SKM-1 (cell line): ENCODE results near the gene DUSP14.

Source experiments
- DNase-seq: peaks from one replicate; lab custom pipeline; 2025; ENCODE audit not compliant: unreplicated experiment; lab: John Stamatoyannopoulos, UW

Gene DUSP14

GRCh38 chr17:37512442-37513068, 22.9 kb downstream of the DUSP14 start:
- DNase-seq = no peak

DNA sequence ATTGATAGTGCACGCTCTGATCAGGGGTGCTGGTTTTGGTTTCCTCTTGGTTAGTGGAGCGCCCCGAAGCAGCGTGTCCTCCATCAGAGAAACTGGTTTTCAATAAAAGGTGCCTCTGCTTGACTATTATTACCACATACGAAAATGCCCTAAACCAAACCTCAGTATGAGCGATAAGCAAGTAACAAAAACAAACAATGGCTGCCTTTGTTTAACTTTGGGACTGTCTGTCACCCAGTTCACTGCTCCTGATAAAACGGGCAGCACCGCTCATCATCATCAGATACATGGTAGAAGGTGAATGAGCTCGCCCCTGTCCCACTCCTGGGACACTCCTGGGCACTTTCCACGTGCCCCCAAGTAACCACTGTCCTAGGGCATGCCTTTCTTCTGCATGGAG, 24.0 kb downstream of the DUSP14 start:
- no peak for DNase-seq

GRCh38 chr17:37516127-37516571, 26.5 kb downstream of the DUSP14 start:
- DNase-seq = no peak

GRCh38 chr17:37517881-37518280, 28.2 kb downstream of the DUSP14 start:
- no peak for DNase-seq

- no peak for DNase-seq
These were observed 29.1 kb downstream of the DUSP14 start for GRCh38 chr17:37518826-37519225.

GRCh38 chr17:37519251-37519985, 29.7 kb downstream of the DUSP14 start:
- DNase-seq = no peak

DNA sequence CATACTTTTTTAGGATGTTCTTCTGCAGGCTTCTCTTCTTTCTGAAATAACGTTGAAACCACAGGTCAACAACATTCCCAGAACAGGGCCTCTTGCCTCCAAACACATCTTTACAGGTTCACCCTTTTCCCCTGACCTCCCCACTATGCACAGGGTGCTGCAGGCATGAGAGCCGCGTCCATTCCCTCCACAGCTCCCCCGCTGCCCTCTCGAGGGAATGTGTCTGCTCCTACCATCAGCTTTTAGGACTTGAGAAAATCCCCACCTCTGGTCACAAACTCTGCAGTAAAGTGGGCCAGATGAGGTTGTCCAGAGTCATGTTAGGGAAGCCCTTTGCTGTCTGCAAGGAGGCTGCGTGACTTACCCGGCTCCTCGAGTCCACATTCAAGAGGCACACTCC, 30.5 kb downstream of the DUSP14 start:
- no peak for DNase-seq

- no peak for DNase-seq
These were observed 32.1 kb downstream of the DUSP14 start for GRCh38 chr17:37521821-37522220.

DNA sequence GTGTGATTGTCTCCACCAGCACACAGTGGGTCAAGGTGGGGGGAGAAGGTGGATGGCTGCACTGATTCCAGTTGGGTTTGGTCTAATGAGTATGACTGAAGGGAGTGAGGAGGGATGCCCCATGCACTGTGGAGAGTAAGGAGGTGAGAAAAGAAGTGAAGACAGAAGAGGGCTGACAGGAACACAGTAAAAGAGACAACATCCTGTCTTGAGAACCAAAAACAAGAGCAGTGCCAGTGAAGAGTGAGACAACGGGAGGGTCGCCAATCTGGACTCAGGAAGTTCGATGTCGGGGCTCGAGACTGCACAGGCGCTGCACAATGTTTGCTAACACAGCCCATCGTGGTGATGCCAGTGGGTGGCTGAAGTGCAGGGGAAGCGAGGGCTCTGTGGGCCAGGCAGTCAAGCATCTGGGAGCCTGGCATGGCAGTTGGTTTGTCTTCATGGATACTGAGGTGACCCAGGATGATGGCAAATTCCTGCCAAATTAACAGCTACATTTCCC, 34.1 kb downstream of the DUSP14 start:
- DNase-seq = no peak

DNA sequence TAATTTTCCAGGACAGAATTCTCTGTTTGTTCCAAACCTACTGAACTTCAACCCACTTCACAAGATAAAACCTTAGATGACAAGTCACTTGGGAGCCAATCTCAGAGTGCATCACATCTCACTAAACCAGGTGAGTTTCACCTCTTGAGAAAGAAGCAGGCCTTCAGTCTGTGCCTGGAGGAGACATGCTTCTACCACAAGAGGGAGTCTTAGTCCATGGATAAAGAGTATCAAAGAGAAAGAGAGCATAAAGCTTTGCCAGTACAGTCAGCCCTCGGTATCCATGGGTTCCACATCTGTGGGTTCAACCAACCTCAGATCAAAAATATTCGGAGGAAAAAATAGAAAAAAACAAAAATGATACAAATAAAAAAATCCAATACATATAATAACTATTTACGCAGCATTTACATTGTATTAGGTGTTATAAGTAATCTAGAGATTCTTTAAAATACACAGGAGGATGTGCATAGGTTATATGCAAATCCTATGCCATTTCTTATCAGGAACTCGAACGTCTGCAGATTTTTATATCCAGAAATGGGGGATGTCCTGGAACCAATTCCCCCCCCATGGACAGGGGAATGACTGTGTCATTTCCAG, 37.7 kb downstream of the DUSP14 start:
- peak; percentile 14 for DNase-seq

GRCh38 chr17:37530420-37530819, 40.7 kb downstream of the DUSP14 start:
- no peak for DNase-seq

- DNase-seq = no peak
These were observed 43.1 kb downstream of the DUSP14 start for GRCh38 chr17:37532756-37533155.

- no peak for DNase-seq
These were observed 46.2 kb downstream of the DUSP14 start for GRCh38 chr17:37535906-37536305.

GRCh38 chr17:37538981-37539659, 49.4 kb downstream of the DUSP14 start:
- DNase-seq = no peak

DNA sequence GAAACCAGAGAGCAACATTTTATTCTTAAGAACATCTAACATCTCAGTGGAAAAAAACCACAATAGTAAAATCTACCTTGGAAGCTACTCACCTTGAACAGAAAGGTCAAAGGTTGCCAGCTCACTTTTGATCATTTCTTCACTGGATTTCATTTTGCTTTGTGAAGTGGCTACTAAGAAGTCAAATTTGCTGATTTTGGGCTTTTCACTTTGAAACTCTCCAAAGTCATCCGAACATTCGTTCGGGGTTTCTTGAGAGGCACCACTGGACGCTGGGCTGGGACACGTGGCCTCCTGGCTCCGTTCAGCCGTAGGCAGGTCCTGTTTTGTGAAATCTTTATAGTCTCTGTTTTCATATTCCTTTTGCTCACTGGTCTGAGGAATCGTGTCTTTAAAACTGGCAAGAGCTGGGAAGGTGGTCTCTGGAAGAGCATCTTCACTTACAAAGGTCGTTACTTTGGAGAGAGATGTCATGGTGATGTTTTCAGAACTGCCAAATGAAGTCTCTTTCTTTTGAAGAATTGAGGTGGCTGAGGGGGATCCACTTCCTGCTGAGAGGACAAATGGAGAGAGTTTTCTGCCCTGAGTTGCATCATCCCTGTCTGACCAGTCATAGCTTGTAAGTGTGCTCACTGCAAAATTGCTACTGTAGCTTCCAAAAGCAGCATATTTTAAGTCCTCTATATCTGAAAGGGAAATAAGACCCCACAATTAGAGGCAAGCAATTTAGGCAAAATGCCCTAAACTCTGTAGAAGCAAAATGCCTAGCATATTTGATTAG, 52.4 kb downstream of the DUSP14 start:
- no peak for DNase-seq

DNA sequence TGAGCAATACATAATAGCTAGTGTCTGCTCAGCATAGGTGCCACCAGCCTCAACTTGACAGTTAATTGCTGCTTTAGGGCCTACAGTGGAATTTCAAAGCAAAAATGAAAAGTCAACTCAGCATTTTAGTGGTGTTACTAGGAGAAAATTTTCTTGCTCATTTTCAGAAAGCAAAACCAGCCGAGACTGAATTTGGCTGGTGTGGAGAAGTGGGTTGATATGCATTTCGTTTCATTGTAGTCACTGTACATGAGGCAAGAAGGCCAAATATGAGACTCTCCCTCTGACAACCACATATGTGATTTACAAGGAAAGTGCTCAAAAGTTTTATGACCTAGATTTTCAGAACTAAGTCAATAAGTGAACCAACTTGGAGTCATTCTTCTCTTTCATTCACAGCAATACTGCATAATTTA, 54.0 kb downstream of the DUSP14 start:
- no peak for DNase-seq

- DNase-seq = no peak
These were observed 55.8 kb downstream of the DUSP14 start for GRCh38 chr17:37545486-37545885.

- DNase-seq = no peak
These were observed 56.6 kb downstream of the DUSP14 start for GRCh38 chr17:37546302-37546701.

GRCh38 chr17:37547986-37548385, 58.3 kb downstream of the DUSP14 start:
- DNase-seq = no peak

DNA sequence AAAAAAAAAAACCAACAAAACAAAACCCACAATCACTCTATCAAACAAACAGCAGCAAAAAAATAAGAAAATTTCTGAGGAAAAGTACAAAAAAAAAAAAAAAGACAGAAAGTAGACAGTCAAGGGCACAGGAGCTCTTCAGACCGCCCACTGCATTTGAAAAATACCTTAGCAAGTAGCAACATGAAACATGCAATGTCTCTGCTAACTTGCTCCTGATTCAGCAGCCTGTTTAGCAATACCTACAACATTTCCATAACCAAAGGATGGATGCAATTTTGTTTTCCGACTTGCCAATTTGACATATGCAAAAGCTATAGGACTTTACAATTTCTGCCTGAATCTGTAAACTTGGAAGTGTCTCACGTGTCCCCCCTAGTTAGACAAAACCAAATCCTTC, 62.1 kb downstream of the DUSP14 start:
- no peak for DNase-seq
